PC-9 (cell line): Measurements from ENCODE around the gene OSMR.

Experiments used
- CTCF ChIP-seq: fragments of 200-600 bp; sonication (generic); conservative IDR thresholded peaks from 2 replicates; pipeline ENCODE4 v1.6.1; 2017; ENCODE audit warnings: mixed run types, antibody characterized with exemption, mild to moderate bottlenecking, moderate library complexity
- EZH2 ChIP-seq: fragments of 200-600 bp; sonication (generic); IDR thresholded peaks from 2 replicates; pipeline ENCODE4 v1.8.0; 2017; ENCODE audit warnings: antibody characterized with exemption, low read depth

GRCh38 chr5:38940230-38940858 is 94.5 kb downstream of the OSMR start:
- TF ChIP-seq EZH2 = no peak
- no peak for TF ChIP-seq CTCF
